ENCODE results near the gene U2AF1L4.

Gene U2AF1L4

GRCh38 chr19:35693835-35694599, 51.2 kb downstream of the U2AF1L4 start:
- TF ChIP-seq POLR2A (IDR thresholded peaks at IDR 0.05; ENCODE audit: extremely low read depth, insufficient read length) (no peak), MYC (IDR thresholded peaks at IDR 0.05; ENCODE audit: low read depth, low read length) (0 out of 2 replicates have a peak, but pooled peaks have one; percentile 13), CTCF (IDR thresholded peaks at IDR 0.05; ENCODE audit: low read depth, low read length) (peak; percentile 91)
- peak; percentile 77 for DNase-seq (ENCODE audit: low read depth)
- no peak overlapping the region for H3K4me3 ChIP-seq (ENCODE audit: low read depth, low read length)

DNA sequence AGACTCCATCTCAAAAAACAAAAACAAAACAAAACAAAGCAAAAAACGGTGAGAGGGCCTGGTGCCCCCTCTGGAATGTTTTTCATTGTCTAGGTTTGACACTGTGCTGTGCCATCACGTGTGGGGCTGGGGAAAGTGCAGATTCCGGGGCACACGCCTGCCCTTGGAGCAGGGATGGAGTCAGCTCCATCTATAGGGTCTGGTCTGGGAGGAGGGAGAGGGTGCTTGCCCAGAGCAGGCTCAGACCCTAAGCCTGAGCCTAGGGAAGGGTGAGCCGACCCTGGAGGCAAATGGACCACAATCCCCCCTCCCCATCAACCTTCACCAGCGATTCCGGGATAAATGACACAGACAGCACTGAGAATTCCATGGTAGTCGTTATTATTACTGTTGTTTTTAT, 51.8 kb downstream of the U2AF1L4 start:
- no peak for TF ChIP-seq POLR2A (IDR thresholded peaks at IDR 0.05; ENCODE audit: extremely low read depth, insufficient read length)
- TF ChIP-seq MYC (IDR thresholded peaks at IDR 0.05; ENCODE audit: low read depth, low read length), result no peak
- TF ChIP-seq CTCF (IDR thresholded peaks at IDR 0.05; ENCODE audit: low read depth, low read length), result no peak
- TF ChIP-seq MAX (IDR thresholded peaks at IDR 0.05; ENCODE audit: low read depth, low read length), result no peak

More for the DNA sequence above, 51.8 kb downstream of the U2AF1L4 start:
- H3K4me3 ChIP-seq (ENCODE audit: low read depth, low read length), result no peak overlapping the region
- no peak for DNase-seq (ENCODE audit: low read depth)

All from NB4 (cell line).